HepG2 (cell line): ENCODE data around the gene PMIS2. TPM values are rescaled to one million over a fixed set of nuclear protein-coding genes. Genes with fewer than 3 reads are reported as not detected.
A peak's percentile ranks its signal among the peaks of the same experiment; 100 is the strongest.

Experiments used
- ARID4A ChIP-seq: sonication (generic); formaldehyde crosslinking; IDR thresholded peaks from 2 replicates; pipeline ENCODE4 v1.5.0; 2020; ENCODE audit warnings: mild to moderate bottlenecking, missing genetic modification reagents, borderline replicate concordance
- DNMT1 ChIP-seq: sonication (generic); formaldehyde crosslinking; IDR thresholded peaks from 2 replicates; pipeline ENCODE4 v1.5.1; 2020; ENCODE audit warnings: mild to moderate bottlenecking, missing genetic modification reagents
- ETV5 ChIP-seq: IDR thresholded peaks from 2 replicates; pipeline ENCODE4 v1.6.1; 2018; ENCODE audit warnings: missing biosample characterization, missing genetic modification reagents, inconsistent platforms, borderline replicate concordance
- FOSL1 ChIP-seq: sonication (generic); formaldehyde crosslinking; IDR thresholded peaks from 2 replicates; pipeline ENCODE4 v1.9.0; 2021; ENCODE audit warnings: missing genetic modification reagents, borderline replicate concordance
- FOXO4 ChIP-seq: sonication (generic); formaldehyde crosslinking; conservative IDR thresholded peaks from 2 replicates; pipeline ENCODE4 v1.8.1; 2023; ENCODE audit warnings: missing genetic modification reagents
- GLI4 ChIP-seq: sonication (generic); formaldehyde crosslinking; IDR thresholded peaks from 2 replicates; pipeline ENCODE4 v1.5.1; 2020; ENCODE audit warnings: missing genetic modification reagents, mild to moderate bottlenecking, moderate library complexity, borderline replicate concordance
- MAF1 ChIP-seq: sonication (generic); formaldehyde crosslinking; IDR thresholded peaks from 2 replicates; pipeline ENCODE4 v1.5.0; 2020; ENCODE audit warnings: missing genetic modification reagents, borderline replicate concordance
- RARA ChIP-seq: IDR thresholded peaks from 2 replicates; pipeline ENCODE4 v1.6.1; 2016; ENCODE audit warnings: missing genetic modification reagents, missing compliant biosample characterization
- RBAK ChIP-seq: sonication (generic); formaldehyde crosslinking; IDR thresholded peaks from 2 replicates; pipeline ENCODE4 v1.5.1; 2020; ENCODE audit warnings: mild to moderate bottlenecking, missing genetic modification reagents
- RCOR2 ChIP-seq: IDR thresholded peaks from 2 replicates; pipeline ENCODE4 v1.6.1; 2016; ENCODE audit warnings: missing biosample characterization, missing genetic modification reagents
- SNRNP70 ChIP-seq: fragments of 200-400 bp; formaldehyde crosslinking; IDR thresholded peaks from 2 replicates; pipeline ENCODE4 v1.6.1; 2017; ENCODE audit warnings: mild to moderate bottlenecking, low read depth, low read length, moderate library complexity
- SRSF1 ChIP-seq: fragments of 200-400 bp; formaldehyde crosslinking; optimal IDR thresholded peaks from 2 replicates; pipeline ENCODE3; 2017; ENCODE audit warnings: mild to moderate bottlenecking, low read depth, low read length, moderate library complexity
- ZFY ChIP-seq: sonication (generic); formaldehyde crosslinking; IDR thresholded peaks from 2 replicates; pipeline ENCODE4 v1.4.0; 2020; ENCODE audit warnings: missing genetic modification reagents
- ZNF280D ChIP-seq: sonication (generic); formaldehyde crosslinking; IDR thresholded peaks from 2 replicates; pipeline ENCODE4 v1.5.1; 2020; ENCODE audit warnings: mild to moderate bottlenecking, missing genetic modification reagents
- ZNF383 ChIP-seq: sonication (generic); formaldehyde crosslinking; IDR thresholded peaks from 2 replicates; pipeline ENCODE4 v1.4.0; 2020; ENCODE audit warnings: missing genetic modification reagents, mild to moderate bottlenecking, borderline replicate concordance
- ZNF503 ChIP-seq: sonication (generic); formaldehyde crosslinking; IDR thresholded peaks from 2 replicates; pipeline ENCODE4 v1.4.0; 2020; ENCODE audit warnings: missing genetic modification reagents
- ZZZ3 ChIP-seq: sonication (generic); formaldehyde crosslinking; IDR thresholded peaks from 2 replicates; pipeline ENCODE4 v1.4.0; 2020; ENCODE audit warnings: missing genetic modification reagents, mild to moderate bottlenecking, borderline replicate concordance
- polyA plus RNA-seq, 8 experiments: library from polyadenylated mRNA; depleted of rRNA in 3 of 8; stranded (reverse) in 7 of 8; unstranded in 1 of 8; fragments of >200 nt; fragmentation: Illumina TruSeq in 4 of 8; extraction: Trizol in 4 of 8; gene quantifications; 2 replicates each; pipeline versions ENCODE4 v1.2.1 to v1.2.3, GENCODE V29; 2011 to 2016; ENCODE audit warnings: low read depth in 4 of 8, missing spikeins in 1 of 8, mixed read lengths in 1 of 8; ENCODE audit not compliant: insufficient read depth in 1 of 8
- total RNA-seq, 5 experiments: library from RNA; depleted of rRNA; stranded (reverse); fragments of >200 nt; fragmentation: Illumina TruSeq; extraction: Trizol; gene quantifications; 2 replicates each; pipeline ENCODE4 v1.2.3, GENCODE V29; 2016; ENCODE audit warnings: low read depth in 1 of 5

PMIS2 gene
- total and polyA plus RNA-seq, 2 of the 13 experiments (the other 11 are each of a cell fraction or from before 2014, with no cell fraction given) = not detected

GRCh38 chr19:35628565-35629331 is 42.8 kb downstream of the PMIS2 start, which contains the start of gene RBM42 (continued):
- TF ChIP-seq ARID4A (CRISPR knock-in tag) = peak; percentile 91; the same call in 1 of the 2 replicates
- peak; percentile 87; the same call in 1 of the 2 replicates for TF ChIP-seq GLI4 (CRISPR knock-in tag)
- TF ChIP-seq RBAK (CRISPR knock-in tag) = no peak
- no peak for TF ChIP-seq FOSL1
- no peak for TF ChIP-seq SRSF1
- no peak for TF ChIP-seq ZNF383 (CRISPR knock-in tag)
- no peak for TF ChIP-seq DNMT1 (CRISPR knock-in tag)
- no peak for TF ChIP-seq FOXO4 (CRISPR knock-in tag)
- TF ChIP-seq RARA (CRISPR knock-in tag) = no peak
- TF ChIP-seq RCOR2 = no peak
- no peak for TF ChIP-seq SNRNP70
- peak; percentile 76; the same call in 1 of the 2 replicates for TF ChIP-seq MAF1 (CRISPR knock-in tag)
- peak; percentile 75 for TF ChIP-seq ETV5 (CRISPR knock-in tag)
- peak; percentile 90; the same call in 1 of the 2 replicates for TF ChIP-seq ZZZ3 (CRISPR knock-in tag)
- no peak for TF ChIP-seq ZNF503
- peak; percentile 79 for TF ChIP-seq ZFY (CRISPR knock-in tag)
- TF ChIP-seq ZNF280D = no peak
